ENCODE measurements around the gene TTLL13.
"Not testable (repeated sequence)": the region's sequence is repeated elsewhere in the genome, so short reads cannot be mapped to it uniquely, and the experiment has no call there.

Gene TTLL13

GRCh38 chr15:90287946-90288345, 38.6 kb downstream of the TTLL13 start:
- no peak for DNase-seq (ENCODE audit: low spot score)

- no peak for DNase-seq (ENCODE audit: low spot score)
Measured at GRCh38 chr15:90291679-90292356, 42.5 kb downstream of the TTLL13 start.

- peak; percentile 87 for DNase-seq (ENCODE audit: low spot score)
Measured at GRCh38 chr15:90293040-90293810, 43.9 kb downstream of the TTLL13 start.

DNA sequence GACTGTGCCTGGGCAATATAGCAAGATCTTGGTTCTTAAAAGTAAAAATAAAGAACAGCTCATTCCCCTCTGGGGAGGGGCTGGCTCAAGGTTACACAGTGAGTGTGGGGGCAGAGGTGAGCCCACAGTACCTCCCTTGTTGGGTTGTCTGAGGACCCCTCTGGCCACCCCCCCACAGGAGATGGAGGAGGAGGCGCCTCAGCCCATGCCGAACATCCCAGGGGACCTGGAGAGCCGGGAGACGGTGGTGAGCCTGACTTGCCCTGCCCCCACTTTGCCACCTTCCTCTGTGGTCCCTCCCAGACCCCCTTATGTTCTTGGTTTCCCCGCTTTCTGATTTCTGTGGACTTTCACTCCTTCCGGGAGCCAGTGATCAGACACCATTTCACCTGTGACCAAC, 44.8 kb downstream of the TTLL13 start:
- DNase-seq (ENCODE audit: low spot score) = no peak

DNA sequence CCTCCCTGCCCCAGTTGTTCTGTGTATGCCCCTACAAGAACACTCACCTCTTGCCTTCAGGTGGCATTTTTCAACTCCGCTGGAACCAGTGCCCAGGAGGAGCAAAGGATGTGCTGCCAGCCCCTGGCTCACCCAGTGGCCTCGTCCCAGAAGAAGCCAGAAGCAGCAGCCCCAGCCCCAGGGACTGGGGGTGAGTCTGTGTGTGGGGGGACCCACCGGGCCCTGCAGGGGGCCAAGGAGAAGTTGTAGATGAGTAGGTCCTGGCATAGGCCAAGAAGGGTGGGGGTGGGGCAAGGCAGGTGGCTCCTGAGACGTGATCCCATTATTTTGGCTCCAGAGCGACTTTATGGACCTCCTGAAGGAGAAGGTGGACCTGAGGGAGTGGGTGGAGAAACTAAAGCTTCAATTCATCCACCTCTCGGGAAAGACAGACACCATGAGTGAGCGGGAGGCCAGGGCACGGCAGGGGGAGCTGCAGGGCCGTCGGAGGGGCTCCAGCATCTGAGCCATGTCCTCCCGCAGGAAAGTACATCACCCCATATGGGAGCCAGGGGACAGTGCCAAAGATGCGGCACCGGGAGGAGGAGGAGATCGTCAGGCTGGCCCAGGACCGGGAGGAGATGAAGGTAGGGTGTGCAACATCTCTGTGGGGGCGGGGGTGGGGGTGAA, 45.4 kb downstream of the TTLL13 start:
- DNase-seq (ENCODE audit: low spot score) = no peak

- no peak for DNase-seq (ENCODE audit: low spot score)
Measured at GRCh38 chr15:90295270-90295648, 45.9 kb downstream of the TTLL13 start.

DNA sequence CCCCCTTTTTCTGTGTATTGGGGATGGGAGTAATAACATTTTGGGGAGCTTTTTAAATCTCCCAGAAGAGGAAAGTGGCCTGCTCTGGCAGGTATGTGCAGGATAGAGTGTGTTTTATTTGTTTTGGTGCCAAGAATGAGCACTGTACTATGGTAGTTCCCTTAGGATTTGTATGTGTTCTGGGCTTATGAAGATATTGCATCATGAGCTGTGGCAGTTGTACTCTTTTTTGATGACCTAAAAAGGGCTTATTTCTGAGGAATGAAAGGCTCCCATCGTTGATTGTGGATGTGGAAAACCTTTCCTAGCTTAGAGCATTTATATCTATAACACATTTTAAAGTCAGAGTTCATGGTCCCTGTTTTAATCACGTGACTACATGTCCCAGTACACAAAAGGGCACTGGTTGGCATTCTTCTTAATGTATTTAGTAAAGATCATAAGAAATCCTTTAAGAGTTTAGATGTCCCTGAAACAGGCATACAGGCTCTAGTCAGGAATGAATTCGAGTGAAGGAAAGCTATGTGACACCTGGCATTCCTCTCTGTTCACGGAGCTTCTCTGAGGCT, 47.0 kb downstream of the TTLL13 start:
- DNase-seq (ENCODE audit: low spot score) = not testable (repeated sequence)

DNA sequence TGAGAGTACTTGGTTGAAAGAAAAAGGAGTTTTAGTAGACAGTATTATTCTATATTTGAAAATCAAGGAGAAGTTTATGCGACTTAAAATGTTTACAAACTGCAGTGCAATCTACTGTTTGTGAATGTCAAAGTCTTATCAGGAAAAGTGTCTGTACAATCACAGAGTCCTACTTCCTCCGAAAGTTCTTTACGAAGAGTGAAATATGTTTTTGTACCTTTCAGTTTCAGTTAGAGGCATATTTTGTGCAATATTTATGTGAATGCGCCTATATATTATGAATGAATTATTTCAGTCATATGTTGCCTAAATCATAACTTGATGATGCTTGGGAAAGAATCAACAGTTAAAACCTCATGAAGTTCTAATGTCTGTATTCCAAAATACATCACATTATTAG, 47.7 kb downstream of the TTLL13 start:
- DNase-seq (ENCODE audit: low spot score) = no peak

- no peak for DNase-seq (ENCODE audit: low spot score)
Measured at GRCh38 chr15:90300541-90300940, 51.2 kb downstream of the TTLL13 start.

DNA sequence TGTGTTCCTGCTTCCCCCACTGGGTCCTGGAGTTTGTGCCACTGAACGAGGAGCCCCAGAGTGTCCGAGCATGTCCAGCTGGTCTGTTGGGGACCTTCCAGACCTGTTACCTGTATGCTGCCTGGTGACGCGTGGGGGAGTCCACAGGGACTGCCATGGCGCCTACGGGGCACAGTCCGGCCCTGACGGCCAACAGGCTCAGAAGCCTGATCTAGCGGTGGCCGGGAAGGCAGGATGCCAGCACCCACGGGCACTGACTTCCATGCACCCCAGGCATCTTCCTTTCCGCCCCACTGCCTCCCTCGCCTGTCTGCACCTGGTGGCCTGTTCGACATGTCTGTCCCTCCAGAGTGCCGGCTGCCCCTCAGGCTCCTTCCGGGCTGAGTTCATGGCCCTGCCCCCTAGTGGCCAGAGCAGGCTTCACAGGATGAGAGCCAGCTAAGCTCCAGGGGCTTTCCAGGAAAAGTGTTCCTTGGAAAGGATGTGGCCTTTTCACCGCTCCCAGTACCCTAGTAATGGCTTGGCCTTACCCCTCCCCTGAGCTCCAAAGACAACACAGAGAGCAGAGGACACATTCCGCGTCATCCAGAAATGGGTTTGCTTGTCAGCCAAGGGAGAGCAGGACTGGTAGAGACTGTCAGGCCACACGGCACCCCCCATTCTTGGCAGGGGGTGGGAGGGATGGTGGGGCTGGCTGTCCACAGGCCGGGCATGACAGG, 51.8 kb downstream of the TTLL13 start:
- peak; percentile 87 for DNase-seq (ENCODE audit: low spot score)

DNA sequence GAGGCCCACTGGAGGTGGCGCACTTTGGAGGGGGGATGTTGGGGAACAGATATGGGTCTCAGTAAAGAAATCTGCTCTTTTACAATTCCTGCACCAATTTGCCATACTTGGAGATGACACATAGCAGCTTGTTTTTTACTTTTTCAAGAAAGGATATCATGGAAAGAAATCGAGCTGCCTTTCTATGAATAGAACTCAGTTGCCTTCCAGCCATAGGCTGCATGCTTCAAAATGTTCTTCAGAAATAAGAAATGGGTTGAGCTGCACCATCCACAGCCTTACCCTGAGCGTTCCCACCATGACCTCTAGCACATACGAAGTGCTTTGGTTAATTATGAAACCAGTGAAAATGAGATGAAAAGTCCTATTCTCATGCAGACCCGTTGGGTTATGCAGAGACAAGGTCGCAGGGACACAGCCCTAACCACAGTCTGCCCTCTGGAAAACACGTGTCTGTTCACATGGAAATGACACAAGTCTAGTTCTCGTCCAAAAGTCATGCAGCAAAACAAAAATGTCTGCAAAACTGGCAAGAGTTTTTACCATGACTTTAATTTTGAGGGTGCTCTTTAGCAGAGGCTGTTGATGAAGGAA, 52.4 kb downstream of the TTLL13 start:
- no peak for DNase-seq (ENCODE audit: low spot score)

GRCh38 chr15:90305355-90305754, 56.0 kb downstream of the TTLL13 start:
- DNase-seq (ENCODE audit: low spot score) = not testable (repeated sequence)

DNA sequence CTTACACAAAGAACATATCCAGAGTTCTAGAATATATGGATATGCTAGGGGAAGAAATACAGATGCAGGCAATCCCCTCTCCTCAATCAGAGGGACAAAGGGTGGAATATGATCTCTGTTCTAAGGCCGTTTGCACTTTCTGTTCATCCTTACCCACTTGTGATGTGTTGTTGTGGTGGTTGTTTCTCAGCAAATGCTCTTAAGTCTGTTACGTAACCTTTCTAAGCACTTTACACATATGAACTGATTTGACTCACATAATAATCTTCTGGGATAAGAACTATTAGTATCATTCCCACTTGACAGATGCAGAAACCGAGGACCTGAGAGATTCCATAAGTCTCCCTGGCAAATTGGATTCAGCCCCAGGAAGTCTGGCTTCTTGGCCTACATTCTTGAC, 56.6 kb downstream of the TTLL13 start:
- DNase-seq (ENCODE audit: low spot score) = no peak

DNA sequence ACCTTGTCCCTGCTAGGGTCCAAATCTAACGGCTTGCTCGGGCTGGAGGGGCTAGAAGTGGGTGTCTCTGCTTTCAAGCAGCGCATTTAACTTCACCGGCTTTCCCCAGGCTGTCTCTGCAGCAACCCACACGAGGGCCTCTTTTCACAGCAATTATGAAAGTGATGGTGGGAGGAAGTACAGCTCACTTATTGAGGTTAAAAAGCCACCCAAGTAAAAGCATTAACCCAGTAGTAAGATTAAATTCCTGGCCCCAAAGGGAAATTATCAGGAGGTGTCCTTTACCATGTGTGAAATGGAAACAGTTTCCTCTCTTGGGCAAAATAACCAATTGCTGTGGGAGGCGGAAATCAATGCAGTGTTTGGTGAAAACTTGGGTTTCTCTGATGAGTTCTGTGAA, 57.2 kb downstream of the TTLL13 start:
- DNase-seq (ENCODE audit: low spot score) = no peak

DNA sequence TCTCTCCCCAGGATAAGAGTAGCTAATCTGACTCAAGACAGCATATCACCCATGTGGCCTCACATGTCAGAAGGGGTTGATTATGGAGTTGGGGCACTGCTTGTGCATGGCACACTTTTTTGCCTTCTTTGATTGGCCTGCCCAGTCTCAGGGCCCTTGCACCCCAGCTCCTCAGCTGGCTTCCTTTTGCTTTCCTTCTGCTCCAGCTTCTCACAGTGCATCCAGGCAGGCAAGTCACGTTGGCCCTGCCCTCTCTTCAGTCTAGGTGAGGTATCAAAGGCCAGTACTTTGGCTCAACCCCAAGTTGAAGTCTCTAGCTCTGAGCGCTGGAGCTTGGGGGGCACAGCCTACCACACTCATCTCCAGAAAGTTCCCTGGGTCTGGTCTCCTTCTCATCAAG, 58.3 kb downstream of the TTLL13 start:
- DNase-seq (ENCODE audit: low spot score) = no peak

DNA sequence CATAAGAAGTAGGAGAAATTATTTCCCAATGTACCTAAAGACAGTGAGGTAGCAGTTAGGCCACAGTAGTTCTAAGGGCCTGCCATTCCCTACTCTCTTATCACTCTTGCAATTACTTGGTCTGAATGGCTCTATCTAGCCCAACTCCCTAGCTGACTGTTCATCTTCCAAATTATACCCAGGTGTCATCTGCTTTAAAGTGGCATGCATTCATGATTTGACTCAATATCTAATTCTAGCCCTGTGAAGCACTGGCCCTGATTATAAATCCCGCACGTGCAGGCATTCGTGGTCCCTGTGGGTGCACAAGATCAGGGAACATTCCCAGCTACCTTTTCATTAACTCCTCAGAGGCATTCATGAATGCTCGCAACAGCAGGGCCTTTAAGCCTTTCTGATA, 59.7 kb downstream of the TTLL13 start:
- no peak for DNase-seq (ENCODE audit: low spot score)
